Measurements from ENCODE around the gene ZNF777.

DNA sequence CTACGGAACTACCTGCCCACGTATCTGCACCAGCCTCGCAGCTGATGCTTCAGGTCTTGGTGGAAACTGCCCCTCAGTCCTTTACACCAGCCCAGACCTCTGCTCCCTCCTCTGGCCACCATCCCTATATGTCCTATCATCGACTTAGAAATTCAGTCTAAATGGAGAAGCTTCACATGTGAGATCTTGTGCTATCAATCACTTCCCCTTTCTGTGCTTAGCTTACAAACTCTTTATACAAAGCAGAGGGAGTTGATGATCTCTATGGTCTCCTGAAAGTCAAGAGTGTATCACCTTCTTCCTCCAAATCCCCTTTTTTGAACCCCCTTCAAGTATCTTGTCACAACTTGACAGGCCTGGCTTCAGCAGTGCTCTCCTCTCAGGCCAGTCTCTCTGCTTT is 30.7 kb downstream of the ZNF777 start:
- TF ChIP-seq, protein P1, sequence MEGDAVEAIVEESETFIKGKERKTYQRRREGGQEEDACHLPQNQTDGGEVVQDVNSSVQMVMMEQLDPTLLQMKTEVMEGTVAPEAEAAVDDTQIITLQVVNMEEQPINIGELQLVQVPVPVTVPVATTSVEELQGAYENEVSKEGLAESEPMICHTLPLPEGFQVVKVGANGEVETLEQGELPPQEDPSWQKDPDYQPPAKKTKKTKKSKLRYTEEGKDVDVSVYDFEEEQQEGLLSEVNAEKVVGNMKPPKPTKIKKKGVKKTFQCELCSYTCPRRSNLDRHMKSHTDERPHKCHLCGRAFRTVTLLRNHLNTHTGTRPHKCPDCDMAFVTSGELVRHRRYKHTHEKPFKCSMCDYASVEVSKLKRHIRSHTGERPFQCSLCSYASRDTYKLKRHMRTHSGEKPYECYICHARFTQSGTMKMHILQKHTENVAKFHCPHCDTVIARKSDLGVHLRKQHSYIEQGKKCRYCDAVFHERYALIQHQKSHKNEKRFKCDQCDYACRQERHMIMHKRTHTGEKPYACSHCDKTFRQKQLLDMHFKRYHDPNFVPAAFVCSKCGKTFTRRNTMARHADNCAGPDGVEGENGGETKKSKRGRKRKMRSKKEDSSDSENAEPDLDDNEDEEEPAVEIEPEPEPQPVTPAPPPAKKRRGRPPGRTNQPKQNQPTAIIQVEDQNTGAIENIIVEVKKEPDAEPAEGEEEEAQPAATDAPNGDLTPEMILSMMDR (IDR thresholded peaks at IDR 0.05; ENCODE audit: low read length) = no peak
- TF ChIP-seq EZH2 (optimal IDR thresholded peaks at IDR 0.05; ENCODE audit: low read depth, low read length) (no peak), EZH2phosphoT487 (IDR thresholded peaks at IDR 0.05; ENCODE audit: low read length) (no peak)
